GM18861 (cell line): Measurements from ENCODE around the gene EVL.

ENCODE experiments used
- ATAC-seq: cut with Tn5 transposase; IDR thresholded peaks from one replicate; pipeline ENCODE4 v1.9.1; 2021; ENCODE audit not compliant: unreplicated experiment

EVL gene

DNA sequence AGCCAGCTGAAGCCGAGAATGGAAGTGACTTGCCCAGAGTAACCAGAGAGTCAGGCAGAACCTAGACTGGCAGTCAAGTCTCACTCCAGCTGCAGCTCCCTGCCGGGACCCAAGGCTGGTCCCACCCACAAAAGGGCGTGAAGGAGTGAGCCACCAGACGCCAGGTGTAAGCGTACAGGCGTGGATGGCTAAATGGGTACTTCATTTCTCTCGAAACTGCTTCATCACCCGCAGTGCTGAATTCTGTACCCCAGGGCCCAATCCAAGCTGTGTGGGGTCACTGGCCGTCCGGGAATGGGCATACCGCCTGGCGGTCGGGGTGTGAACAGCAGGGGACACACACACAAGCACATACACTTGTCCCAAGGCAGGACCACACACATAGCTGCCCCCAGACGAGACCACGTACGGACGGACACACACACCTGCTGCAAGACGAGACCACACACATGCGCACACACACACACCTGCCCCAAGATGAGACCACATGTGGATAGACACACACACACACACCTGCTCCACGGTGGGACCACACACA is 59.4 kb downstream of the EVL start:
- ATAC-seq: no peak

DNA sequence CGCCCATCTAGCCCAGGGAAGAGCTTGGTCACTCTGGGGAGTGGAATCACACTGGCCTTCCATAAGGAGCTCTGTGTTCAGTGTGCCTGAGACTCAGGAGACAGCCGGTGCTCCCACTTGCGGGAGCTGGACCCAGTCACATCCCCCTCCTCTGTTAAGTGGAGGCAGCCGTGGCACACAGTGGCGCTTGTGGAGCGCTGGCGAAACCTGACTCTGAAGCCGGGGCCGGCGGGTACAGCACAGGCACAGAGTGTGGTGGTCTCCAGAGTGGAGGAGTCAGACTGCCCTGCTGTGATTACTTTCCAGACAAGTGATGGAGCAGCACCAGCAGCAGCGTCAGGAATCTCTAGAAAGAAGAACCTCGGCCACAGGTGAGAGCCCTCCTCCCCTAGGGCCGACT is 61.2 kb downstream of the EVL start:
- no peak for ATAC-seq

DNA sequence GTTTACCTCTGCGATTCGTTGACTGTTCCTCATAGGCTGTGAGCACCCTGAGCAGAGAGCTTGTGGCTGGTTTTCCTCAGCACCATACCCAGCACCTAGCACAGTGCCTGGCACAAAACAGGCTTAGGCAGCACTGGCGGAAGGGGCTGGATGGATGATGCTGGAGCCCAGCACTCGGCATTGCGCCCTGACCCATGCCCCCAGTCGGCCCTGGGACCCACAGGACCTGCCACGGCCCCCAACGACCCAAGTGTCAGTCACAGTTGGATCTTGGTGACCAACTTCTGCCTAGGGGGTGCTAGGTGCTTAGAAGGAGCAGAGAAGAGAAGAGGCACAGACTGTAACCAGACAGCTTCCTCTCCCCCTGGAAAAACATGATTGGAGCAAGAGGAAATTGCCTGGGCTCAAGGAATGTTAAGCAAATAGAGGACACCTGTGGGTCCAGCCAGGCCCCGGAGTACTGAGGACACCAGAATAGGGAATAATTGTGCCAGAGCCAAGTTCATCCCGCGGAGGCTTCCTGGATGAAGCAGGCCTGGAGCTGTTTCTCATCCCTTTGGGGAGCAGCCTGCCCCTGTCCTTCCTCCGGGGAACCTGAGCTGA is 62.7 kb downstream of the EVL start:
- ATAC-seq: no peak

DNA sequence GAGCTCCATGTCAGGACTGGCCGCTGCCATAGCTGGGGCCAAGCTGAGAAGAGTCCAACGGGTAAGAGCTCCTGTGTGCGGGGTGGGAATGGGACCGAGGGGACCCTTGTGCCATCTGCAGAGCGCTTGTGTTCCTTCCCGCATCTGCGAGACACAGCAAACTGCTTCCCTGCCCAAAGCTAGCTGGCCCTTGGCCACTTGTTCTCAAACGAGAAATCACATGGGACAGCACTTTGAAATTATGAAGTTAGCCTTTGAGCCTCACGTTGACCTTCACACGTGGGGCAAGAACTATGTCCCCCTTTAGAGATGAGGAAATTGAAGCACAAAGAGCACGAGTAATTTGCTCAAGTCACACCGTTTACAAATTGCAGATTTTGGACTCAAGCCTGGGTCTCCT is 63.5 kb downstream of the EVL start:
- ATAC-seq: no peak

DNA sequence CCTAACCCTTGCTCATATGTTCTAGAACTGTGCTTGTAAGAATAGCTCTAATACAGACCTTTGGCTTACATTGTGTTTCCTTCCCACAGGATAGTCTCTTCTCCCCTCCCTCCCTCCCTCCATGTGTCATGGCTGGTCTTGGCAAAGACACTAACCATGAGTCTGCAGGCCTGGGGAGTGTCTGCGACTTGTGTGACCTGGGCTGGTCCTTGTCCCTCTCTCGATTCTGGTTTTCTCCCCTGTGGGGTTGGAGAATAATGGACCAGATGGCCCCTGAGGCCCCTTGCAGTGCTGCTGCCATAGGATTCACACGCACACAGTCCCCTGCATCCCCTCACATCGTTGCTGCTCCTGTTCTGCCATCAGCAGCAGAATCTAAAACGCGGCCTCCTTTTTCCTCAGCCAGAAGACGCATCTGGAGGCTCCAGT is 64.0 kb downstream of the EVL start:
- no peak for ATAC-seq

DNA sequence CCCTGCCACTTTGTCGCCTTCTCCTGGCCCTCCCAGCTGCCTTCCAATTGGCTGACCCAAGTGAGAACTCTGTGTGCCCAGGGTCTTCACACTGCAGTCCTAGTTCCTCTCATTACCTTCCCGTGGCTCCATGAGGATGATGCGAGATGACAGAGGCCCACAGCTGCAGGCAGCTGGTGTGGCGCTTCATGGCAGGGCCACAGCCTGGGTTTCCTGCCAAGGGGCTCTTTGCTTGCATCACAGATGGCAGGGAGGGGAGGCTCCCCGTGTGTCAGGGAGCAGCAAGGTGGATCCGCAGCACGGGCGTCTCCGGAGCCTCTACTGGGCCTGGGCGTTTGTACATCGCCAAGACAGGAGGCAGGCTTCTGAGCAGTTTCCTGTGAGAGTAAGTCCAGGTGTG is 65.3 kb downstream of the EVL start:
- ATAC-seq: no peak

DNA sequence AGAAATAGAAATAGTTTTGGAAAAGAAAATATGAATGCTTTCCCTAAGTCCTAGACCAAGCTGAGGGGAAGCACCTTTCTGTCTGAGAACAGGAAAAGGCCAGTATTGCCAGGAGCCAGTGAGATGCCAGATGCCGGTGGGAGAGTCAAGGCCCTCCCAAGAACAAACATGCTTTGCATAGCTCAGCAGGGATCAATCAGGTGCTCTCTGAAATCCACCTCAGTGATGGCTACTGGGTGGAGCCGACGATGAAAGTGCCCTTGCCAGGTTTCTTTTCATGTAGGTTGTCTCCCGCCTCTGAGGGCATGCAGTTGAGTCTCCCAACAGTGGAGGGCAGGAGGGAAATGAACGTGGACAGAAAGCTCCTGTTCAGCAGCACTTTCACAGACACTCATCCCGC is 66.0 kb downstream of the EVL start:
- ATAC-seq: no peak

DNA sequence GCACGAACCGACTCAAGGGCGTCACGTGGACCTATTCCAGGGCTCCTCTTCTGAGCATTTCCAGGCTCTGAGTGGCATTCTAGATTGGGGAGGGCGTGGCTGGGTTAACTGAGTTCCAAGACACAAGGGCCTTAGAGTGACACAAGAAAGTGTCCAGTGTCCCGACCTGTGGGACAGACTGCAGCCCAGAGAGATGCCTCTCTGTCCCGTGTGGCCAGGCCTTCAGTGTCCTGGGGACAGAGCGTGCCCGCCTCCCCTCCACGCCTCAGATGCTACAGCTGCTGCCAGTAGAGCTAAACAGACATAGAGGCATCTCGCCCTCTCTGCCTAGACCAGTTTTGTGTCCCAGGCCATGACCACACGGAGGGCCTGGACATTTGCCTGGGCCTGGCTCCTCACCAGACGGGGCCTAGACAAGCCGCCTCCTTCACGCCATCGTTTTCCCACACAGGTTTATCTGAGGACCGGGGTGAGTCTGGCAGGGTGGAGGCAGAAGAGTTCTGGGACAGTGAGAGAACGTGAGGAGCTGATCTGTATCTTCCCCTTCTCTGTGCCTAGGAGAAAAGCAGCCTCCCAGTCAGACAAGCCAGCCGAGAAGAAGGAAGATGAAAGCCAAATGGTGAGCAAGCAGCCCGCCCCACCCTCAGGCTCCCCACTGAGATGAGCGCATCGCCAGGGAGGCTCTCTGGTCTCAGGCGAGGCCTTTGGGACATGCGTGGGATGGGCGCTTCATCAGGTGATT is 67.1 kb downstream of the EVL start:
- ATAC-seq: no peak

DNA sequence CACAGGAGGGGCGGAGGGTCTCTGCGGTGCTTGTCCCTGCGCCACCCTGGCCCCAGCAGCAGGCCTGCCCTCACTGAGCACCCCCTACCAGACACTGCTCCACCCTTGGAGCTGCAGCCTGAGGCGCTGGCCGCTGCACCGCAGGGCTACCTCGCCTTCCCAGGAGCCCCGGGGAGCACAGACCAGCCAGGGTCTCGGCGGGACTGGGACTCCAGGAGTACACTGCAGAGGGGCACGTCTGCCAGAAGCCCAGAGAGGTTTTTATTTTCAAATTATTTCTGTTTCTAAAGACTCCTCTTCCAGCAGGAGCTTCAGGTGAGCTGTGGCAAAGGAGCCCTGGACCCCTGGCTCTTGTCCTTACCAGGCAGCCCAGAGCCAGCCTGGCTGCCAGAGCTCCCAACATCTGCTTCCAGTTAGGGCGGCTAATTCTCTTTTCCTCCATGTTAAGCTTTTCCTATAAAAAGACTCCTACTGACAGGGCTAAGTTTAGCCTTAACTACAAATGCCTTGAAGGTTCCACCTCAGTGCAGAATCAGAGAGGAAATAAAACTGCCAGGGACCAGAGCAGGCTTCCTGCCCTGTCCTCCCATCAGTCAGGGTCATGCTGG is 67.8 kb downstream of the EVL start:
- ATAC-seq: no peak

DNA sequence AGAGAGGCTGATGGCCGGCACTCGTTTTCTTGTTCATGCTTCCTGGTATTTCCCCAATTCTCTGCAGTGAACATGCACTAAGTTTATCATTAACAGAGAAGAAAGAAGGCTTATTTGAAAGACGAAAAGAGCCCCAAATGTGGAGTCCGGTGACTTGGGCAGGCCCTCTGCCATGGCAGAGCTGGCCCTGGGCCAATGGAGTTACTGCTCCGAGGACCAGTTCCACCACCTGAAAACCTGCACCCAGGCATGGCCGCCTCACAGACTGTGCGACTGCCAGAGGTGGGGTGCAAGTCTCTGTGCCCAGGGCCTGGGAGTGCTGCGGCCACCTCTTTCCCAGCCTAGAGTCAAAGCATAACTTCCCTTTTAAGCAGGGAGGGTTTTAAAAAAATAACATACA is 69.4 kb downstream of the EVL start:
- ATAC-seq: no peak

DNA sequence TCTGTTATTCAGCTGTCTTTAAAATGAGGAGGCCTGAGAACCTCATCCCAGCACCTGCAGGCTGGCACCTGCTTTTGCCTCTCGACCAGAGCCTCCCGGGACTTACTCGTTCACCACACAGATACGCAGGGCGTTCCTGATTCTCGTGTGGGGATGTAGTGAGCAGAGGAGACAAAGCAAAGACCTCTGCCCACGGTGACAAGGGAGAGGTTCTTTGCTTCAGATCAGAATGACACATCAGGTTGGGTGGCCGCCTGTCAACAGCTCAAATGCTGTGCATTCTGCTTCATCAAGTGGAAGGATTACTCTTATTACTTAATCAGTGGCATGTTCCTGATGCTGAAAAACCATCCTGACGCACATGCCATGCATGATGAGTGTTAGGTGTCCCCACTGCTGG is 69.9 kb downstream of the EVL start:
- ATAC-seq: no peak

DNA sequence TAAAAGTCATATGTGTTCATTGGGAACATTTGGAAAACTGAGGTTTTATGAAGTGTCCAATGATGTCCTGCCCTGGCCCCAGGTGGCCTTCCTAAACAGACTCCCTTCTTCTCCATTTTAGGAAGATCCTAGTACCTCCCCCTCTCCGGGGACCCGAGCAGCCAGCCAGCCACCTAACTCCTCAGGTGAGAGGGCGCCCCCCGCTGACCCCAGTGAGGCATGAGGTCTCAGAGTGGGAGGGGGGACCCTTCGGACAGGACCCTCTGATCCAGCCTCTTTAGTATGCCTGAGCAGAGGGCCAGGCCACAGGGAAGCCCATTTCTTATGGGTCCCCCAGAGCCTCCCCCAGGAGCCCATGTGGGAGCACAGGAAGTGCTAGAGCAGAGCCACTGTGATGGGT is 70.6 kb downstream of the EVL start:
- ATAC-seq: no peak

DNA sequence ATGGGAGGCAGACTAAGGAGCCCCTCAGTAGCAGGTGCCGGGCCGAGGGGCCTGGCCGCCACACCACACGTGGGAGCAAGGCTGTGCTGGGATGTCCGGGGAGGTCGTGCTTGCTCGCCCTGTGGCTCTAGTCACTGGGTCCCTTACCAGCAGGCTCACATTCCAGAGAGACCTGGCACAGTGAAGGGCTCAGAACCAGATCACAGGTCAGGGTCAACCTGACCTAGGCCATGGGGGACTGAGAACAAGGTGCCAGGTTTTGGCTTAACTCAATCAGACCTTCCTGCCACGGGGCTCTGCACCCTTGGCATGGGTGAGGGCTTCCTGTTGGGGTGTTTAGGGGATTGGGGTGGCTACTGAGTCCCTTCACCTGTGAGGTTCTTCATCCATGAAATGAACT is 72.0 kb downstream of the EVL start:
- no peak for ATAC-seq

DNA sequence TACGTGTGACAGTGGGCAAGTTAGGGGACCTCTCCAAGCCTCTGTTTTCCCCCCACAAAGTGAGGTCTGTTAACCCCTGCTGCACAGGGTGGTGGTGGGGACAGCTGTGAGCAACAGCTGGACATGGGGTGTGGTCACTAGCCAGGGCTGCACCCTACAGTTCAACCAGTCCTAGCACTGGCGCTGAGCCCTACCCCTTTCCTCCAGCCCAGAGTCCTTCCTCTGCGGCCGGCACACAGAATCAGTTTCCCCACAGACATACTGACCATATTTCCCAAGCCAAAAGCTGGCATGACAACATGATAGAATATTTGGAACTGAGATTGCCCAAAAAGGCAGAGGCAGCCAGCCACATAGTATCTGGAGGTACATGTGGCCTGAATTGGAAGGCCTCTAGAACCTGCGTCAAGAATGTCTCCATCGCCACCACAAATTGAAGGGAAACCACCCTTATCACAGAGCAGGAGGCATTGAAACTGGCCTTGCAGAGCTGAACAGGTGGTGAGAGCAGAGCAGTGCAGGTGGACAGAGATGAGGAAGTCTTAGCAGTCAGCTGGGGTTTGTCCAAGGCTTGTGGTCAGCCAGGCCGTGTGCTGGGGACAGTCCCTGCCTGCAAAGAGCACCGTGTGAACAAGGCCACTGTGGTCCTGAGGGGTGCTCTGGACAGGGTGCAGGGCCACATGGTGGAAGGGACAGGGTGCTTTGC is 73.0 kb downstream of the EVL start:
- no peak for ATAC-seq

DNA sequence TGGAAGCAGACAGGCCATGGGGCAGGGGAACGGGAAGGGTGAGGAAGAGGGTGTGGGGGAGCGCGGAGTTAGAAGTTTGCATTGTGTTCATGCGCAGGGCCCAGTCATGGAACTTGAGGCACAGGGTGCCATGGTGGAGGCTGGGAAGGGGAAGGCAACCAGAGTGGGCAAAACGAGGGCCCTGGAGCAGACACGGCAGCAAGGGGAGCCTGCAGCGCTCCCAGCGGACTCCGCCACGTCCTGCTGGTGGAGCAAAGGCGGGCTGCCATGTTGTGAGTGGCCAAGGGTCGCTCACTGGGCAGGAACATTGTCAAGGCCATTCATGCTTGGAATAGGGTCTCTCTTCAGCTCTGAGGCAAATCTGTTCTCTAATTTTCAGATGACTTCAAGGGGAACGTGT is 73.7 kb downstream of the EVL start:
- no peak for ATAC-seq

DNA sequence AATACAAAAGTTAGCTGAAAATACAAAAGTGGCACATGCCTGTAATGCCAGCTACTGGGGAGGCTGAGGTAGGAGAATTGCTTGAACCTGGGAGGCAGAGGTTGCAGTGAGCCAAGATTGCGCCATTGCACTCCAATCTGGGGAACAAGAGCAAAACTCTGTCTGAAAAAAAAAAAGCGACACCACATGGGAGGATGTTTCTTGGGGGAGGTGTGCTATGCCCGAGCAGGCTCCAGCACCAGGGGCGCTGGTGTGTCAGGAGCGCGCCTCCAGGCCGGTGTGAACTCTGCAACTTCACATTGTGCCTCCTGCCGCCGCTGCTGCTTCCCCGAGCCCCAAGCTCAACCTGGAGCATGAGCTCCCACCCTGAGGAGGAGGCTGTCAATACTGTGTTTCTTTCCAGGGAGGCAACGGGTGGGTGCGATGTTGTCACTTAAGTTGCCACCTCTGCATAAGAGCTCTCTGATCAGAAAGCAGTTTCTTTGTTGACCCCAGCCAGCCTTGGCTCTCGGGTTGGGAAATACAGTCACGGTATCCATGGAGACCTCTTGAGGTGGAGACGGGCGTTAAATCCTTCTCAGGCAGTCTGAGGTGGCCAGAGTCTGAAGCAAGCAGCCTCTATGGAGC is 75.3 kb downstream of the EVL start:
- no peak for ATAC-seq

DNA sequence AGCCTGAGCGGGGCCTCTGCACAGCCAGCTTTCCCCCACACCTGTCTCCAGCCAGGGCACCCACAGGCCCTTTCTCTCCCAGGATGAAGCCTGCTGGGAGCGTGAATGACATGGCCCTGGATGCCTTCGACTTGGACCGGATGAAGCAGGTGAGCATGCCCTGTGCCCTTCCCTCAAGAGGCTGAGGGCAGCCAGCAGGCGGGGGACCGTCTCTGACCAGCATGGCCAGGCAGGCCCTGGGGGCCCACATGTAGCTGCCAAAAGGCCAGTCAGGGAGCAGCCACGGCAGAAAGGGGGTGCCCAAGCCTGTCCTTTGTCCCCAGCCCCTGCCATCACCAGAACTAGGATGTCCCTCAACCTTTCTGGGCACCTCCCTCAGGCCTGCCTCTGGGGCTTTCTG is 75.9 kb downstream of the EVL start:
- ATAC-seq: no peak

DNA sequence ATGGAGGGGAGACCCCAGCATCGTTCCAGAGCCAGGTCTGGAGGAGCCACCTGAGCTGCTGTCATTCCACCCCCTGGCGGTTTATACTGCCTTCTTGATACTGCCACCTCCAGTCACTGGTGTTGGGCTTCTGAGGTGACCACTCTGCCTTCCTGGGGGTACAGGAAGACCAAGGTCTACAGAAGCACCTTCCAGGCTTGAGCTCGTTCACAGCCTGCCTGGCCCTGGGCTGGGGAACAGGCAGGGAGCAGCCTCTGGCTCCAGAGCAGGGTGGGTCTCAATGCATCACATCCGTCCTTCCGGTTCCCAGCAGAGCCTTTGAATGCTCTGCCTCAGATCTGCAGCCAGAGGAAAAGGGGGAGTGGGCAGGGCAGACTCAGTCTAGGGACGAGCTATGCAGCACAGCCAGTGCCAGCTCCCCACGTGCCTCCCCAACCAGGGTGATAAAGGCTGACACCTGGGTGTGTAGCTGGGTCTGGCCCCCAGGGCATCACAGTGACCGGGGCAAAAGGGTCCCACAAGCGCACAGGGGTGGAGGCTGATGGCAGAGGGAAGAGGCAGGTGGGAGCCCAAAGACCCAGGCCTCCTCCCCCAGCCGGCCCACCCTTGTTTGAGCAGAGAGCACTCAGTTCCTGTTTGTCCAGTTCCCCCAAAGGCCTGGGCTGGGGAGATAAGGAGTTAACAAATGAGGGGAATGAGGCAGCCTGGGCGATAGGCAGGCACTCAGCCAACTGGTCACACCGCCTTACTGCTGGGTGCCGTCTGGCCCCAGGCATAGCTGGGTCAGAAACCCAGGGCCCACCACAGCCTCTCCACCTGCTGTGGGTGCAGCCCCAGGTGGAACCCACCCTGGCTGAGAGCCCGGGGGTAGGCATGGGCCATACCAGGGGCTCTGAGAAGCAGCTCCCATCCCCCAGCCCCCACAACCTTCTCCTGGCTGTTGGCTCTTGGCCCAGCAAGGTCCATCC is 77.1 kb downstream of the EVL start:
- ATAC-seq: no peak

DNA sequence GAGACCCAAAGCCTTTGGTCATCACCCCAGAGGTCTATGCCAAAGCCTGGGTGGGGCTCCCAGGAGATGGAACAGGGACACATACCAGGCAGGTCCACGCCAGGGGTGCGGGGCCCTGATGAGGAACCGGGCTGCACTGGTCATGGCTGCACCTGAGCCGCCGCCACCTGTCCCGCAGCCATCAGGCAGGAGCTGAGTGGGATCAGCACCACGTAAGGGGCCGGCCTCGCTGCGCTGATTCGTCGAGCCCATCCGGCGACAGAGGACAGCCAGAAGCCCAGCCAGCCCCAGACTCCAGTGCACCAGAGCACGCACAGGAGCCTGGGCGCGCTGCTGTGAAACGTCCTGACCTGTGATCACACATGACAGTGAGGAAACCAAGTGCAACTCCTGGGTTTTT is 78.3 kb downstream of the EVL start:
- ATAC-seq: no peak

DNA sequence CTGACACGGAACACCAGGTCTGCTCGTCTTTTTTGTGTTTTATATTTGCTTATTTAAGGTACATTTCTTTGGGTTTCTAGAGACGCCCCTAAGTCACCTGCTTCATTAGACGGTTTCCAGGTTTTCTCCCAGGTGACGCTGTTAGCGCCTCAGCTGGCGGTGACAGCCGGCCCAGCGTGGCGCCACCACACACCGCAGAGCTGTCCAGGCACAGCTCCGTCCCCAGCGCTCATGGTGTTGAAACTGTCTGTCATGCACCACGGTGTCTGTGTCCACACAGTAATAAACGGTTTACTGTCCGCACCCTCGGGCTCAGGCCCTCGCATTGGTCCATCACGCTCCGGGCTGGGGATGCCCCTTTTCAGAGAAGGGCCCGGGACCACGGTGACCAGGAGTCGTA is 78.7 kb downstream of the EVL start:
- ATAC-seq: no peak
